Lower leg skin (tissue), 4 donors: Measurements from ENCODE around the gene PRXL2B. TPM values are rescaled to one million over a fixed set of nuclear protein-coding genes. Genes with fewer than 3 reads are reported as not detected.

Experiments used
- DNase-seq, 2 donors: peaks; one replicate each; pipeline ENCODE4 v3.0.0-alpha.2; 2019; ENCODE audit warnings: low spot score in 2 of 2
- H3K4me3 ChIP-seq: fragments of 200-600 bp; sonication (generic); 2 replicates; pipeline ENCODE4 v1.5.1; 2017; ENCODE audit warnings: mild to moderate bottlenecking, low read depth; ENCODE audit not compliant: poor library complexity, severe bottlenecking
- CTCF ChIP-seq, 3 donors: fragments of 450-650 bp; IDR thresholded peaks; one replicate each; pipeline ENCODE4 v1.5.1; 2016; ENCODE audit warnings: antibody characterized with exemption in 3 of 3, mild to moderate bottlenecking in 3 of 3, moderate library complexity in 2 of 3
- POLR2A ChIP-seq, 2 donors: fragments of 450-650 bp; IDR thresholded peaks; one replicate each; pipeline ENCODE4 v1.6.1; 2016 to 2017; ENCODE audit warnings: antibody characterized with exemption in 2 of 2, mild to moderate bottlenecking in 1 of 2, moderate library complexity in 1 of 2
- WGBS, 2 donors: methylation state at CpG; one replicate each; pipeline ENCODE4 v1.1.5; 2018; 5-methylcytosine and 5-hydroxymethylcytosine counted together
- intact Hi-C: fragments of 100-400 bp; cut with DNase I; formaldehyde crosslinking; loops from one replicate; pipeline ENCODE4 v1.15.0; 2023; ENCODE audit warnings: low total_unique reads
- total RNA-seq, 4 donors: library from RNA; depleted of rRNA; stranded (reverse); fragments of >200 nt; gene quantifications; one replicate each; pipeline ENCODE4 v1.1.0, GENCODE V29; 2016

The PRXL2B gene
- total RNA-seq, 4 donors from 2014 or later = 5.6 to 16.4 (median 12.0) TPM

GRCh38 chr1:2596530-2597333 lies 10.2 kb downstream of the PRXL2B start:
- intact Hi-C loops = no loop called here
- DNase-seq = no peak
- TF ChIP-seq CTCF (IDR thresholded peaks at IDR 0.05) = no peak
- TF ChIP-seq POLR2A (IDR thresholded peaks at IDR 0.05) = no peak
- H3K4me3 ChIP-seq = no peak overlapping the region
- WGBS, 2 donors = 75 to 87% methylated on average over 25 of the region's 28 CpGs

- no peak overlapping the region for H3K4me3 ChIP-seq
- DNase-seq = no peak
- TF ChIP-seq POLR2A (IDR thresholded peaks at IDR 0.05) (no peak), CTCF (IDR thresholded peaks at IDR 0.05) (no peak)
- WGBS, 2 donors = 77 to 84% methylated on average over 34 of the region's 34 CpGs
- intact Hi-C loops = no loop called here
Observed at GRCh38 chr1:2597441-2598328, 11.1 kb downstream of the PRXL2B start.

GRCh38 chr1:2598329-2598931 lies 11.9 kb downstream of the PRXL2B start:
- WGBS, 2 donors = 81 to 91% methylated on average over 3 of the region's 3 CpGs
- no peak overlapping the region for H3K4me3 ChIP-seq
- no peak for TF ChIP-seq POLR2A (IDR thresholded peaks at IDR 0.05)
- TF ChIP-seq CTCF (IDR thresholded peaks at IDR 0.05) = no peak
- intact Hi-C loops = no loop called here
- no peak for DNase-seq

- no peak overlapping the region for H3K4me3 ChIP-seq
- TF ChIP-seq CTCF (IDR thresholded peaks at IDR 0.05) (no peak), POLR2A (IDR thresholded peaks at IDR 0.05) (no peak)
- 76 to 82% methylated on average over 18 of the region's 18 CpGs for WGBS, 2 donors
- DNase-seq = peak in 1 of 2 donors; percentile 66
- intact Hi-C loops = no loop called here
Observed at GRCh38 chr1:2601721-2602303, 15.2 kb downstream of the PRXL2B start.

- WGBS, 2 donors = 77 to 81% methylated on average over 15 of the region's 15 CpGs
Observed at GRCh38 chr1:2602311-2602835, 15.8 kb downstream of the PRXL2B start.

More at GRCh38 chr1:2602311-2602835, 15.8 kb downstream of the PRXL2B start:
- H3K4me3 ChIP-seq = no peak overlapping the region
- no peak for TF ChIP-seq POLR2A (IDR thresholded peaks at IDR 0.05)
- TF ChIP-seq CTCF (IDR thresholded peaks at IDR 0.05) = no peak
- intact Hi-C loops = no loop called here
- DNase-seq = peak in 1 of 2 donors; percentile 60
